SK-N-SH (cell line): ENCODE data around the gene RPH3AL.

Source experiments
- CTCF ChIP-seq: fragments of 200-600 bp; sonication (generic); IDR thresholded peaks from 2 replicates; pipeline ENCODE4 v1.6.1; 2017; ENCODE audit warnings: antibody characterized with exemption, mild to moderate bottlenecking, moderate library complexity
- ELF1 ChIP-seq: IDR thresholded peaks from 2 replicates; pipeline ENCODE4 v1.4.0; 2012
- EP300 ChIP-seq, 2 experiments: IDR thresholded peaks; 2 replicates each; pipeline versions ENCODE4 v1.4.0 to v1.6.1; 2012; ENCODE audit warnings: borderline replicate concordance in 1 of 2, low read depth in 1 of 2, low read length in 1 of 2
- SMC3 ChIP-seq: IDR thresholded peaks from 2 replicates; pipeline ENCODE4 v1.6.1; 2012; ENCODE audit warnings: low read depth, low read length, improper control_type of control experiment

GRCh38 chr17:348692-349425 lies 3.7 kb downstream of the RPH3AL start:
- TF ChIP-seq CTCF (no peak), ELF1 (no peak), SMC3 (no peak), EP300 (IDR thresholded peaks at IDR 0.05; ENCODE audit: borderline replicate concordance in 1 of 2, low read depth in 1 of 2, low read length in 1 of 2) (no peak)
